CD1c-positive myeloid dendritic cell (primary cell): ENCODE results near the gene BRSK1.

Experiments
- DNase-seq: peaks from one replicate; pipeline ENCODE4 v3.0.0-alpha.2; 2016; ENCODE audit errors: extremely low spot score

Gene BRSK1

DNA sequence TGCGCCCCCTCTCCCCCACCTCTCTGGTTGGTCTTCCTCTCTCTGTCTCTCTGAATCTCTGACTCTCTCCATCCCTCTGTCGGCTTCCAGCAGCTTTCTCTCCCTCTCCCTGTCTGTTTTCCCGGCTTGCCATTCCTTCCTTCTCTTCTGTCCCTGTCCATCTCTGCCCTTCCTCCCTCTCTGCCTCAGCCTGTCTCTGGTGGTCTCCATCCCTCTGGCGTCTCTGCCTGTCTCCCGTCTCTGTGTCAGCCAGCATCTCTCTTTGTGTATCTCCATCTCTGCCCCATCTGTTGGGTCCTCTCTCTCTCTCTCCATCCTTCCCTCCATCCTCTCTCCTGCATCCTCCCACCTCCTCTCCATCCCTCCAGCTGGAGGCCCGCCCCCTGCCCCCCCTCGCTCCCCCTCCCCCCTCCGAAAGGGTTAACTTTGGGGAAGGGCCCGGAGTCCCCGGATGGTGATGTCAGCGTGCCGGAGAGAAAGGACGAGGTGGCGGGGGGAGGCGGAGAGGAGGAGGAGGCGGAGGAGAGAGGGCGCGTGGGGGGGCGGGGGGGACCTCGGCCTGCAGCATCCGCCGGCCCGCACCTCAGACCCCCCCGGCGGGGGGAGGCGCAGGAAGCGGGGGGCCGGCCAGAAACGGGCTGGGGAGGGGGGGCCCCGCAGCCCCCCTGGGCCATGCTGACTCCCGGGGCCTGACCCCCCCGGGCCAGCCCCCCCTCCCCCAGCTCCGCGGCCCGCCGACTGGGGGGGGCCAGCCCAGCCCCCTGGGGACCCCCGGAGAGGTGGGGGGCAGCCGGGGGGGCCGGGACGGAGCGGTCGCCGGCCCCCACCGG lies at the start of gene BRSK1:
Gene BRSK1 (plus strand): TSS at position 450 of the 830 bp plus-strand sequence. CDS start 446 bp downstream, outside the sequence.
- no peak for DNase-seq

DNA sequence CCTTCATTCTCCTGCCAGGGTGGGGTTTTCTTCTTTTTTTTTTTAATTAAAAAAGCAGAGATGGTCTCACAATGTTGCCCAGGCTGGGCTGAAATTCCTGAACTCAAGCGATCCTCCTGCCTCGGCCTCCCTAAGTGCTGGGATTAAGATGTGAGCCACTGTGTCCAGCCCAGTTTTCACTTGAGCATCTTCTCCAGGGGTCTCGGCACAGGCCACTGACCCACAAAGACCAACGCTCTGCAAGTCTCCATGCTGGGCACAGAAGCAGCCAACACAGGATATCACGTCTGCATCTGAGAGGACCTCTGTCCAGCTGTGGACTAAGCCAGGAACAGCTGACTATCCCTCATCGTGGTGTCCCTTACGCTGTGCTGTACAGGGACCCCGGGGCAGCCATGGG lies 45.8 kb upstream of the BRSK1 start:
- DNase-seq = no peak

DNA sequence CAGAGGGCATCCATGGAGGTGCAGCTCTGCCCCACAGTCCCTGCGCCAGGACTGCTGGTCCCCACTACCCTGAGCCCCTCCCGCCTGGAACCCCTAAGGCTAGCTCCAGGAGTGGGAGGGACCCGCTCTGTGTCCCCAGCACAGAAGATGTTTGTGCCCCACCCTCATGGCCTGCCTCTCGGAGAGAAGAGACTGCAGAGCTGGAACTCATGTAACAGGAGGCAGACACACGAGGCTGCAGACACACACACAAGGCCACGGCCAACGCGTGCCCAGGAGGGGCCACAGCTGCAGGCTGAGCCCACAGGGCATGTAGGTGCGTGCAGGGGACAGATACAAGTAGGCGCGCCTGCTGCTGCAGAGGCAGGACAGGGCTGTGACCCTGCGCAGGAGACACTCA lies 44.8 kb upstream of the BRSK1 start:
- DNase-seq = no peak

DNA sequence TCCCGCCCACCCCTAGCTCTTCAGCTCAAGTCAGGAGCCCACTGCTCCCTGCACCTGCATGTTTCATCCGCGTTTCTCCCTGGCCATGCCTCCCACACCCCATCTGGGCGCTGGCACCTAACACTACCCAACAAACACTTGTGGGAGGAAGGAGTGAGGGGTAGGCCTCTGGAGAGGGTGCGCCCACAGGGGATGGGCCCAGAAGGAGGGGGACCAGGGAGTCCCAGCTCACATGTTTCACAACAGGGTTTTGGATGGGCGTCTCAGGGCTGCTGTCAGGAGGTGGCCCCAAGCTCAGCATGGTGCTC lies 43.1 kb upstream of the BRSK1 start:
- DNase-seq = no peak

DNA sequence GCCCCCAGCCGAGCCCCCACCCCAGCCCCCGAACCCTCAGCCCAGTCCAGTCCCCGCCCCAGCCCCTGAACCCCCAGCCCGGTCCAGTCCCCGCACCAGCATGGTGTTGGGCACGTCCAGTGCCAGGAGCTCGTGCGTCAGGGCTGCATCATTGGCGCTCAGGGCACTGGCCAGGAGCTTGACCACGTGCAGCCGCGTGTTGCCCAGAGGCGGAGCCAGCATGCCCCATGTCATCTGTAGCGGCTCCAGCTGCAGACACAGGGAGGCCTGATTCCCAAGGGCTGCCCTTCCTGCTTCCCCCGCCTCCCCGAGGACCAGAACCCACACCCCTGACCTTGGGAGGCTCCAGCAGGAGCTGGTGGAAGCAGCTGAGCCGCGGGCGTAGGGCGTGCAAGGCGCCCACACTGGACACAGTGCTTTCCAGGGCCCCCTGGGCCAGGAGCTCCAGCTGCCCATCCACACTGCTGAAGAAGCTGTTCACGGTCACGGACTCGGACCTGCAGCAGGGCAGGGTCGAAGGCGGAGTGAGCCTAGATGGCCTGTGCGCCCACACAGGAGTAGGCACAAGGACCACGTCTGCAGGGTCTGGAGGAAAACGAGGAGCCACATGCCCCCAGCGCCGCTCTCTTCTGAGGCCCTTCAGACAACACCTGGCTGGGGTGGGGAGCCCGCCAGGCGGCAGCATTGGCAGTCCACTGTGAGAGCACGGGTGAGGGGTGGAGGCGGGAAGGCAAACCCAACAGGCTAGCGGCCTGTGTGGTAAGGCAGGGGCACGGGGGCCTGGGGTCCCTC lies 42.5 kb upstream of the BRSK1 start:
- DNase-seq = no peak

DNA sequence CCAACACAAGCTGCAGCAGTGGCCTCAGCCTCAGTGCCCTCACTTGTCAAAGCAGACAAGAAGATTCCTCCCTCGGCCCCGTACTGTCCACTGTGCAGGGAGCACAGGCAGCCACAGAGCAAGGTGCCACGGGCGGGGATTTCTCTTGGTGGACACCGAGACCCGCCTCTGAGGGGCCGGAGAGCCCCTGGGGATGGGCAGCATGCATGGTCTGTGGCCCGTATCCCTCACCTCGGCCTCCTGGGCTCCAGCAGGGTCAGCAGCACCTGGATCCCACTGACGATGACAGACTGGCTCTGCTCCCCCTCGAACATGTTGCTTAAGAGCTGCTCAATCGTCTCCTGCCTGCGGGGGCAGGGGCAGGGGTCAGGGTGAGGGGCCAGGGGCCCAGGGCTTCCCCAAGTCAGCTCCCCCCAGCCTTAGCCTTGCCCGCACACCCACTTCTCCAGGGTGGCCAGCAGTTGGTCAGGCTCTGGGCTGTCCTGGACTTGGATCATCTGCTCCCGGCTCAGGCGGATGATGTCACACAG lies 41.8 kb upstream of the BRSK1 start:
- no peak for DNase-seq

DNA sequence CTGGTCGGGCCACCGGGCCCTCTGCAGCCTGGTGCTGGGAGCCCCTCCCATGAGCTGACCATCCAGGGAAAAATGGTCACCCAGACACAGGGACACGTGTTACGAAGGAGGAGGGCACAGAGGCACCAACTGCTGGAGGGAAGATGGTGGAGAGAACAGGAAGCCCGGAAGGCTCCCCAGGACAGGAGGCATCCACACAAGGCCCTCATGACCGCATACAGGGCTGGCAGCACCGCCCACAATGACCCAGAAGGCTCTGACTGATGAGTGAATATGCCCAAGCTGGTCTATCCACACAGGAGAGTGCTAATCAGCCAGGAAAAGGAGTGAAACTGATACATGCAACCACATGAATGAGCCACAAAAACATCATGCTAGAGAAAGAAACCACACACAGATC lies 41.3 kb upstream of the BRSK1 start:
- no peak for DNase-seq

DNA sequence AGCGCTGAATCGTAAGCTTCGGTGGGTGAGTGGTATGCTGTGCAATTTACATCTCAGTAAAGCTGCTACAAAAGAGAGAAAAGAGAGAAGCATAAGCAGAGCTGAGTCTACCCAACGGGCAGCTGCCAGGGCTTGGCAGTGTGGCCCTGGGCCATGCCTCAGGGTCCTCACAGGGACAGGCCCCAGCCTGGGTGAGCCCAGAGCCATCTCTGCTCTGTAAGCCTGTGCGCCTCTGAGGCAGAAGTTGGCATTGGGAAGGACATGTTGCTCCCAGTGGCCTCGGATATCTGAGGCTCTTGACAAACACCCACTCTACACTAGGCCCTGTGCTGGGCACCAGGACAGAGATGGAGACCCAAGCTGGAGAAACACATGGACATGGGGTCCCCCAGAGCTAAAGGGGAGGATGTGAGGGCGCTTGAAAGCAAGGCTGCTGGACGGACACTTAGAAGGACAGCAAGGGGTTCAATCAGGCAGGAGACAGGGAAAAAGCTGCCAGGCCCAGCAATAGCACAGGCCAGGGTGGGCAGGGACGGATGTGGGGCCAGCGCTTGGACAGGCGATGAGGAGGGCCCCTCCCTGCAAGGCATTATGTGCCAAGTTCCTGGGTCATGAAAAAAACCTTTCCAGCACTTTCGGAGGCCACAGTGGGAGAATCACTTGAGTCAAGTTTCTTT lies 39.7 kb upstream of the BRSK1 start:
- DNase-seq = no peak

DNA sequence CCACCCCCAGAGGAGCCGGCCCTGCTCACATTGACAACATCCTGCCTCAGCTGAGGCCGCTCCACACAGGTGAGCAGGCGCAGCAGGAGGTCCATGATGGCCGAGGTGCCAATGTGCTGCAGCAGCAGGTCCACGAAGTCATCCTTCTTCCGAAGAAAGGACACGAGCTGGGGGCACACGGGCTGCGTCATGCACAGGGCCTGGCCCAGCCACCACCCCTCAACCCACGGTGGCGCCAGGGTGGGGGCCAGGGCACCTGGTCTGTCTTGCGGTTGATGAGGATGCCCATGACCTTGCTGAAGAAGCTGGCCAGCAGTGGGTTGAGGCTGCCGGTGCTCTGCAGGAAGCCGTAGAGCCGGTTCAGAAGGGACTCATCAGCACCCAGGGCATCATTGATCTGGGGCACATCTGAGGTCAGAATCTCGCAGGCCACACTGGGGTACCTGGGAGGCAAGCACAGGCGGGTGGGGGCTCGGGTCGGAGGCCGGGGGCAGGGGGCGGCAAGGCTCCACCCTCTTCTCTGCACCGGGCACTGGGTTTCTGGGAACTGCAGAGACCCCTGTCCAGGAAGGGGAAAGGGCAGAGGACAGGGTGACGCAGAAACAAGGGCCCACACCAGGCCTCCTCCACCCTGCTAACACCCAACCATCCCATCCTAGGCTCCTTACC lies 38.4 kb upstream of the BRSK1 start:
- no peak for DNase-seq

DNA sequence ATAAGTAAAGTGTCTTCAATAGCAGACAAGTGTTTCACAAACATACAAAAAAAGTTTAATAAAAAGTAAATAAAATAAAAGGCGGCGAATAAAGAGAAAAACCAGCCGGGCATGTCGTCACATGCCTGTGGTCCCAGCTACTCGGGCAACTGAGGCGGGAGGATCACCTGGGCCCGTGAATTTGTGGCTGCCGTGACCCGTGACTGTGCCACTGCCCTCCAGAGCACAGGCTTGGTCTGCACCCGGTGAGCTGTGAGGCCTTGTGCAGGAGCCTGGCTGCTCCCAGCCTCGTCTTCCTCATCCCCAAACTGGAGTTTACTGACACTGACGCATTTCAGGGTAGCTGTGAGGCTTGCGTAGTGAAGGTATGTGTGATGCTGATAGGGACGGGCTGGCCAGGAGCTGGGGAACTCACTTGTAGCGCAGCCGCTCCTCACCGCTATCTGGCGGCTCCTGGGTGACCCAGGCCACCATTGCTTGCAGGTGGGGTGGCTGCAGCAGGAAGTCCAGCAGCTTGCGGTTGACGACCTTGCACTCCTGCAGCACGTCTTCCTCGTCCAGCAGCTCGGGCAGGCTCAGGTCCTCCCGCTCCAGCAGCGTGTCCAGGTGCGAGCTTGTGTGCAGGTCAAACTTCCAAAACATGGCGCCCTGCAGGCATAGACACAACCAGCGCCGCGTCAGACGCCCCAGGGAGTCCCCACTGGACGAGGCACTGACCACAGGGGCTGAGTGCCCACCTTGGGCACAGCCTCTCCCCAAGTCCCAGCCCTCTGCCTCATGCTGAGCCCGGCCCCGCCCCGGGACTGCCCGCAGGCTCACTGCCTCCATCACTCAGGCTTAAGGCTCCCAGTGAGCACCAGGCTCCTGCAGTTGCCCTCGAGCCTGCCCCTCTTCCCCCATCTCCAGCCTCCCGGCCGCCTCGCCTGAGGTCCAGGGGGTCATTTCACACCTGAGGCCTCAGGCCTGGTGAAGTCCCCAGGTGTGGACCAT lies 37.0 kb upstream of the BRSK1 start:
- DNase-seq = no peak

DNA sequence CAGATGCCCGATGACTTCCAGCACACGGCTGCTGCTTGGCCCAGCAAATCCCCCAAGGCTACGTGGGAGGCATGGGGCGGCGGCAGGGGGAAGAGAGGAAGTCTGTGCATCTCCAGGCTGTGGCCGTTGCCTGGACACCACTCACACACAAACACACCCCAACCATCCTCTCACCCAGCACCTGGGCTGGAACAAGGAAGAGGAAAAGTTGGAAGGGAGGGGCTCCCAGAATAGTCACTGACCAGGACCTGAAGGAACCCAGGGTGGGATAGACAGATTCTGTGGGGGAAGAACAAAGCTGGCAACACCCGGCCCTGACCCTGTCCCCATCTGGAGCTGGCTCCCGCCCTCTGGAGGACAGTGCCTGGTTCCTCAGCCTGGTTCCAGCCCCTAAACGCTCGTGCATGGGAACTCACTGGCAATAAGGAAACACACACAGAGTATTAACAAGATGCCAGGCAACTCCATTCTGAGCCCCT lies 36.1 kb upstream of the BRSK1 start:
- peak; percentile 87 for DNase-seq

DNA sequence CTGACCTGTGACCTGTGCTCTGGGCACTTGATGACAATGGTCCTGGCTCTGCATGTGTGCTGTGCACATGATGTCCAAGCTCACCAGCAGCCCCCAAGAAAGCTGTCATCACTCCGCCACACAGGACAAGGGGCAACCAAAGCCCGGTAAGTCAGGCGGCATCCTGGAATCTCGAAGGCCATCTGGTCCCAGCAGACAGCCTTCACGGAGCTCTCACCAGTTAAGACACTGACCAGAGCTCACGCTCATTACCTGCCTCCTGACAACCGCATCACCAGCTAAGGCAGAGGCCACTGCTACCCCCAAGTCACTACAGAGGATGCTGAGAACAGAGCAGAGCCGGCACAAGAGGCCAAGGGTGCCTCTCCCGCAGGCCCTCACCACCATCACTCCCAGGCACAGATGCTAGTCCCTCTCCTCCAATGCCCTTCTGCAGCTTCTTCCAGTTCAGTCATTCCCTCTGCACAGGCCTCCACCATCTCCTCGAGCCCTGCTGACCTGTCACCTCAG lies 35.6 kb upstream of the BRSK1 start:
- DNase-seq = no peak

DNA sequence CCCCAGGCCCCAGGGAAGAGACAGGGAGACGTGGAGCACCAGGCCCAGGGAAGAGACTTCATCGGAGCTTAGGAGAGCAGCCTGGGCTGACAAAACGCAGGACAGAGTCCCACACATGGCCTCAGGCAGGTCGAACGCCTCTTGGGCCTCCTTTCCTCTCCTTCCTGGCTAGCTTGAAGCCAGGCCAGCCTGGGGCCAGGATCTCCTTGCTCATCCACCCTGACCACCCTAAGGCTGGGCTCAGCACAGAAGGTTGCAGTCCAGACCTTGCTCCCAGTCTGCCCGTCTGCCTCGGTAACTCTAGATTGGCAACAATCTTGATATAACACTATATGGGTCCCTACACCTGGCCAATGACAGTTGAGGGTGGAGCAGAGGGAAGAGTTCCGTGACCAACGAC lies 35.1 kb upstream of the BRSK1 start:
- no peak for DNase-seq

DNA sequence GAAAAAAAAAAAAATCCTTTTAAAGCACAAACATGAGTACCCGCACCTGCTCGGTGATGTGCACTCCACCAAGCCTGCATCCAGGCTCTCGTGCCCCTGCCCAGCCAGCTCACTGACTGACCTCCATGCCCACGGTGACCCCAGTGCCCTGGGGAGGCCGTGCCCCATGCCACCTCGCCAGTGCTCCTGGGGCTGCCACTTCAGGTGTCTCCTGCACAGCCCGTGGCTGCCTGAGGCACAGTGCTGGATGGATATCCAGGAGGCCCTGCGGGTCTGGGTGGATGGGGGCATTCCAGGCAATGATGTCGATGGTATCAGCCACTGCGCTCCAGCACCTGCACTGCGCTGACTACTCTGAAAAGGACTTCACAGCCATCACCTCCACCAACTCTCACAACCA lies 34.0 kb upstream of the BRSK1 start:
- no peak for DNase-seq

DNA sequence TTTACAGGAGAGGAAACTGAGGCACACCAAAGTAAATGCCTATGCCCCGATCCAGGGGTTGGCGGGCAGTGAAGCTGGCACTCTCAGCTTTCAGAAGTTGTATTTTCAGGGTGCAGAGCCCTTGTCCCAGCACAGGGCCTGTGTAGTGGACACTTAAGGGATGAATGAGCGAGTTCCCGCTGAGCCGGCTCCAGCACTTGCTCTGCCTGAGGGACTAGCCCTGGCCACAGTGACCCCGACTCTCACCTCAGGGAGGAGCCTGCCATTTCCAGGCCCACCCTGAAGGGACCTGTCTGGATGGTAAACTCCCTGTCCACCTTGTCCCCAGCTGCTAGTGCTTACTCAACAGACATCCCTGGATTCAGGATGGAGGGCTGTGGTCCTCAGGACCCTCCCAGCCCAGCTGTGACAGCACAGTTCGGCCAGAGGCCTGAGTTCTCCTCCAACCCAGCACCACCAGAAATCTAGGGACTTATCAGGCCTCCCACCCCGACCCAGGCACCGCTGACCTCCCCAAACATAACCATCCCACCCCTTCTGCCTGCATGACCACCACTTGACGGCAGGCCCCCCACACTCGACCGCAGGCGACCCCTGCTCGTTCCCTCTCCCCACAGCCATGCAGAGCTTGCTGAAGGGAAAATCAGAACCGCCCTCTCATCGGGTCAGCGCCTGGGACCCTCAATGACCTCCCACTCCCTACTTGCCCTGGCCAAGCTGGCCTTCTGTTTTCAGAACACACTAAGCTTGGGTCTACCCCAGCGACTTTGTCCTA lies 33.3 kb upstream of the BRSK1 start:
- no peak for DNase-seq

DNA sequence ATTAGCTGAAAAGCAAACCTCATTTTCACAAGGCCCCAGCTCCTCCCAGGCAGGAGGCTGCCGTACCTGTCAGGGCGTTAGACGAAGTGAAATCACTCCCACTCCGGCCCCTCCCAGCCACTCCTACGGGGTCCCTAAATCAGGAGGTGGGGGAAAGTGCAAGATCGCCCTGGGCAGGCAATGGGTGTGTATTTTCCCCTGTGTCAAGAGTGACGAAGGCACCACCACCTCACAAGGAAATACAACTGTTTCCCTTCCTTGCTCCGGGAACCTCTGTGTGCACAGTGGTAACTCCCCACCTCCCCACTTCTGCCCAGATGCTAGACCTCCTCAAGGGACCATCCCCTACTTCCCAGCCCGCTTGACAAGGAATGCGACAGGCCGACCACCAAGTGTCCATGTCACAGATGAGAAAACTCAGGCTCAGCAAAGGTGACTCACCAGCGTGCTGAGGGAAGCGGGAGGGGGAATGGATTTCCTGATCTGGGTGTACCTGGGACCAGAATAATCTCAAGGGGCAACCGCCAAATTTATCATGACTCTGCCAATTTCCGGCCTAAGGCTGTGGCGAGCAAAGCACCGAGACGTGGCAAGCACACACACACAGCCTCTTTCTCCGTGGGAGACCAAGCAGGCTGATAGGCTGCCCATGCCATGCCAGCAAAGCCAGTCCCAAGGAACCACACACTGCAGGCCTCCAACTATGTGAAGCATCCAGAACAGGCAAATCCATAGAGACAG lies 32.3 kb upstream of the BRSK1 start:
- peak; percentile 8 for DNase-seq

DNA sequence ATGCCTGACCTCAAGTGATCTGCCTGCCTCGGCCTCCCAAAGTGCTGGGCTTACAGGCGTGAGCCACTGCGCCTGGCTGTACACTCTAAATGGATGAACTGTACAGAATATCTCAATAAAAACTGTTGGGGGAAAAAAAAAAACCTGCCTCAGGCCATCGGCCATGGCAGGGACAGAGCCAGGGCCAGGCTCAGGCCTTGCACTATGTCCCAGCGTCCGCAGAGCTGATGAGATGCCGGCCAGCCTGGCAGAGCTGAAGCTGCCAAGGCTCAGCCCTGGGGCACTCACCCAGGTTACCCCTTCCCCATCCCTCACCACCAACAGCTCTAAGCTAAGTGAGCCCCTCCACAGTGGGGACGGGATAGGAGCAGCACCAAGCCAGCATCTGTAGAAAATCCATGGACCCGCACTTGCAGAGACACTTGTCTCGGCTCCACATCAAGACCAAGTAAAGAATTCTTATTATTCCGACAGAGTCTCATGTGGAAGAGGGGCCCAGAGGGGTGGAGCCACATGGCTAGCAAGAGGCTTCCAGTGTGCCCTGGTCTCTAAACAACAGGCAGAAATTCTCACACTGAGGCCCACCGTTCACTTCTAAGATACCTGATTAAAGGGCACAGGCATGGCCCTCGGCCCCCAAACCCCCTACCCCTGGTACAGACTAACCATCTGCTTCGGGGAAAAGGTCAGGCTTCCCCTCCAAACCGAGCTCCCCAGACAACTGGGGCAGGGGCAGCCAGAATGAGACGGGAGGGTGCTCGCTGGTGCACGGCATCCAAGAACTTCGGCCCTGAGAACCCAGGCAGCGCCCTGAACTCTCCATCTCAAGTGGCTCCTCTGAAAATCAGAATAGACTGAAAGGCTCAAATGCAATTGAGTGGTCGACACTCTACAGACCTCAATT lies 30.8 kb upstream of the BRSK1 start:
- no peak for DNase-seq
